ENCODE data around the gene BTNL9.
A peak's percentile ranks its signal among the peaks of the same experiment; 100 is the strongest.

The BTNL9 gene

DNA sequence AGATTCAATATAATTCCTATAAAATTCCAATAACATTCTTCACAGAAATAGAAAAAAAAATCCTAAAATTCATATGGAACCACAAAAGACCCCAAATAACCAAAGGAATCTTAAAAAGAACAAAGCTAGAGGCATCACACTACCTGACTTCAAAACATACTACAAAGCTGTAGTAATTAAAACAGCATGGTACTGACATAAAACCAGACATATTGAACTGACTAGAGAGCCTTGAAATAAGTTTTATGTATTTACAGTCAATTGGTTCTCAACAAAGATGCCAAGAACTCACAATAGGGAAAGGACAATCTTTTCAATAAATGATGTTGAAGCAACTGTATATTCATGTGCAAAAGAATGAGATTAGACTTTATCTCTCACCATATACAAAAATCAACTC is 36.9 kb downstream of the BTNL9 start:
- Histone ChIP-seq H3K9me3 (ENCODE audit: control extremely low read depth in 1 of 5, control insufficient read depth in 4 of 5, insufficient read depth in 2 of 5, low read depth in 1 of 5, low read length in 4 of 5) (peaks cover 2 to 22% (median 4%) of the 10 kb centered on the region in 5 experiments), H3K4me1 (ENCODE audit: control extremely low read depth in 1 of 4, control insufficient read depth in 4 of 4, insufficient read depth in 4 of 4, low read length in 3 of 4) (no peaks in the 10 kb centered on the region), H3K27me3 (replicated peaks in 2 of 5; ENCODE audit: control insufficient read depth in 4 of 5, insufficient read depth in 5 of 5, low read length in 4 of 5) (peaks cover 0 to 23% (median 4%) of the 10 kb centered on the region in 5 experiments), H3K27ac (ENCODE audit: insufficient read depth in 1 of 2, low read depth in 1 of 2, low read length in 2 of 2, poor library complexity in 1 of 2, severe bottlenecking in 2 of 2) (no peak overlapping the region), H3K36me3 (ENCODE audit: control insufficient read depth in 4 of 4, insufficient read depth in 4 of 4, low read length in 3 of 4) (no peaks in the 10 kb centered on the region), H3K4me3 (ENCODE audit: control insufficient read depth in 1 of 7, extremely low read depth in 1 of 7, insufficient read depth in 4 of 7, low read depth in 2 of 7, low read length in 6 of 7) (no peak overlapping the region)
- ChIA-PET POLR2A (no interaction called here), CTCF (no interaction called here)
- DNase-seq: no peak

DNA sequence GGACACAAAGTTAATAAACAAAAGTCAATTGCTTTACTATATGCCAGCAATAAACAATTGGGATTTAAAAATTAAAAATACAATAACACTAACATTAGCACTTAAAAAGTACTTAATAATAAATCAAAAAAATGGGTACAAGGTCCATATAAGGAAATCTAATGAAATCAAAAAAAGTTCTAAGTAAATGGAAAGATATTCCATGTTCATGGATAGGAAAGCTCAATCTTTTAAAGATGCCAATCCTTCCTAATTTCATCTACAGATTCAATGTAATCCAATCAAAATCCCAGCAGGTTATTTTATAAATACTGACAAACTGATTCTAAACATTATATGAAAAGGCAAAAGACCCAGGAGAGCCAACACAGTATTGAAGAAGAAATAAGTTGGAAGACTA is 41.9 kb downstream of the BTNL9 start:
- Histone ChIP-seq H3K27me3 (replicated peaks in 2 of 5; ENCODE audit: control insufficient read depth in 4 of 5, insufficient read depth in 5 of 5, low read length in 4 of 5) (peaks cover 2 to 49% (median 11%) of the 10 kb centered on the region in 5 experiments), H3K9me3 (ENCODE audit: control extremely low read depth in 1 of 5, control insufficient read depth in 4 of 5, insufficient read depth in 2 of 5, low read depth in 1 of 5, low read length in 4 of 5) (peaks cover 0 to 10% (median 3%) of the 10 kb centered on the region in 5 experiments), H3K27ac (ENCODE audit: insufficient read depth in 1 of 2, low read depth in 1 of 2, low read length in 2 of 2, poor library complexity in 1 of 2, severe bottlenecking in 2 of 2) (no peak overlapping the region), H3K36me3 (ENCODE audit: control insufficient read depth in 4 of 4, insufficient read depth in 4 of 4, low read length in 3 of 4) (no peaks in the 10 kb centered on the region), H3K4me1 (ENCODE audit: control extremely low read depth in 1 of 4, control insufficient read depth in 4 of 4, insufficient read depth in 4 of 4, low read length in 3 of 4) (no peaks in the 10 kb centered on the region), H3K4me3 (ENCODE audit: control insufficient read depth in 1 of 7, extremely low read depth in 1 of 7, insufficient read depth in 4 of 7, low read depth in 2 of 7, low read length in 6 of 7) (no peak overlapping the region)
- ChIA-PET CTCF (no interaction called here), POLR2A (no interaction called here)
- no peak for DNase-seq

DNA sequence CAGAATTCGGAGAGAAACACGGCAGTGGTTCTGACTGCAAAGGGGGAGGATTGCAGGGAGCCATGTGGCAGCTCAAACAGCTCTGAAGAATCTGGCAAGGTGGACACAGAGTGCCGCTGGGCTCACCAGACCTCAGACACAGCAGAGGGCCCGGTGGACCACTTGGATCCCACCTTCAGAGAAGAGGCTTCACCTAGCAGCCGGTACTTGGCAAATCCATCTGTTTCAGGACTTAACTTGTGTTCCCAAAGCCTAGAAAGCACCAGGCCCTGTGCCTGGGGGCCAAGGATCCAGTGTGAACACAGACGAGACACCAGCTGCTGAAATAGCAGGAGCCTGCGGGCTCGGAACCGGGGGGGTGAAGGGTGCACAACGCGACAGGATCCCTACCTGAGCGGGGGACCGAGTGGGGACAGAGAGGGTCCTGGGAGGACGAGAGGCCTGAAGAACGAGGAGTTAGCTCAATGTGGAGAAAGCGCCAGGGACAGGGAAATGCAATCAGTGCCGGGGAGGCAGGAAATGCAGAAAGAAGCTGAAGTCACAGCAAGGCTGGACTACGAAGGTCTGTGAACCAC is 44.6 kb downstream of the BTNL9 start:
- Histone ChIP-seq H3K9me3 (ENCODE audit: control extremely low read depth in 1 of 5, control insufficient read depth in 4 of 5, insufficient read depth in 2 of 5, low read depth in 1 of 5, low read length in 4 of 5) (peaks cover 0 to 6% (median 0%) of the 10 kb centered on the region in 5 experiments), H3K4me3 (ENCODE audit: control insufficient read depth in 1 of 7, extremely low read depth in 1 of 7, insufficient read depth in 4 of 7, low read depth in 2 of 7, low read length in 6 of 7) (no peak overlapping the region), H3K27me3 (replicated peaks in 2 of 5; ENCODE audit: control insufficient read depth in 4 of 5, insufficient read depth in 5 of 5, low read length in 4 of 5) (peaks cover 2 to 54% (median 14%) of the 10 kb centered on the region in 5 experiments), H3K27ac (ENCODE audit: insufficient read depth in 1 of 2, low read depth in 1 of 2, low read length in 2 of 2, poor library complexity in 1 of 2, severe bottlenecking in 2 of 2) (no peak overlapping the region), H3K36me3 (ENCODE audit: control insufficient read depth in 4 of 4, insufficient read depth in 4 of 4, low read length in 3 of 4) (no peaks in the 10 kb centered on the region), H3K4me1 (ENCODE audit: control extremely low read depth in 1 of 4, control insufficient read depth in 4 of 4, insufficient read depth in 4 of 4, low read length in 3 of 4) (no peaks in the 10 kb centered on the region)
- CTCF ChIA-PET: no interaction called here
- DNase-seq: no peak
- POLR2A ChIA-PET: no interaction called here
- 64% methylated on average over 18 of the region's 18 CpGs for WGBS (ENCODE audit: insufficient coverage)

DNA sequence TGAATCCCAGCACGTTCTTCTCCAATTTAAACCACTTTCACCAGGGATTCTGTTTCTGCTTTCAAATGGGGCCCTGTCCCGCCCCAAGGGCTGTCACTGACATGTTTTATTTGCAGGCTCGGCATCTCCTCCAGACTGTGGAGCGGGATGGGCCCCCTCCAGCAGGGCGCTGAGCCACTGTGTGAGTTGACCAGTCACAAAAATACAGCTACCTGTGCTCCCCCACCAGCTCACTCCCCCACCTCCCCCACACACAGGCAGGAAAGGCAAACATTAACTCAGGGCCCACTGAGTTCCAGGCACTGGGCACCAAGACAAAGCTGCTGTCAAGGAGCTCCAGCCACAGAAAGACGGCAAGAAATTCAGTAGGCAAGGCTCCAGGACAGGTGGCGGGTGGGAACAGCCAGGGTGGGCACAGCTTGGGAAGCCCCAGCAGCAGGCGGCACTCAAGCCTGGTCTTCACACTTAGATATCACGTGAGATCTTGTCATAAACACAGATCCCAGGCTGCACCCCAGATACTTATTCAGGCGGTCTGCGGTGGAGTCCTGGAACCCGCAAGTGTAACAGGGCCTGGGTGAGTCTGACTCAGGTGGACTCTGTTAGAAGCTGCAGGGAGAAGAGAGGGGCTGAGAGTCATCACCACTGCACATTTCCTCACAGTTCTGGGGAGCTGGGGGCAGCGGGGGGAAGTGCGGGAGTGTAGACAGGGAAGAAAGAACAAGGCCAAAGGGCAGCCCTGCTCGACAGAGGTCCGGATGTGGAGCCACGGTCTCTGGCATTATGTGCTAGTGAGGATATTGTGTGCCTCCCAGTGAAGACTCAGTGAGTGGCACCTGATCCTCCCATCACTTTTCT is 46.2 kb downstream of the BTNL9 start:
- Histone ChIP-seq H3K4me3 (ENCODE audit: control insufficient read depth in 1 of 7, extremely low read depth in 1 of 7, insufficient read depth in 4 of 7, low read depth in 2 of 7, low read length in 6 of 7) (no peak overlapping the region), H3K36me3 (ENCODE audit: control insufficient read depth in 4 of 4, insufficient read depth in 4 of 4, low read length in 3 of 4) (no peaks in the 10 kb centered on the region), H3K27ac (ENCODE audit: insufficient read depth in 1 of 2, low read depth in 1 of 2, low read length in 2 of 2, poor library complexity in 1 of 2, severe bottlenecking in 2 of 2) (no peak overlapping the region), H3K4me1 (ENCODE audit: control extremely low read depth in 1 of 4, control insufficient read depth in 4 of 4, insufficient read depth in 4 of 4, low read length in 3 of 4) (no peaks in the 10 kb centered on the region), H3K27me3 (replicated peaks in 2 of 5; ENCODE audit: control insufficient read depth in 4 of 5, insufficient read depth in 5 of 5, low read length in 4 of 5) (peaks cover 2 to 50% (median 14%) of the 10 kb centered on the region in 5 experiments), H3K9me3 (ENCODE audit: control extremely low read depth in 1 of 5, control insufficient read depth in 4 of 5, insufficient read depth in 2 of 5, low read depth in 1 of 5, low read length in 4 of 5) (peaks cover 0 to 6% (median 0%) of the 10 kb centered on the region in 5 experiments)
- ChIA-PET CTCF (no interaction called here), POLR2A (no interaction called here)
- DNase-seq: no peak
- WGBS (ENCODE audit: insufficient coverage): 76% methylated on average over 14 of the region's 17 CpGs

DNA sequence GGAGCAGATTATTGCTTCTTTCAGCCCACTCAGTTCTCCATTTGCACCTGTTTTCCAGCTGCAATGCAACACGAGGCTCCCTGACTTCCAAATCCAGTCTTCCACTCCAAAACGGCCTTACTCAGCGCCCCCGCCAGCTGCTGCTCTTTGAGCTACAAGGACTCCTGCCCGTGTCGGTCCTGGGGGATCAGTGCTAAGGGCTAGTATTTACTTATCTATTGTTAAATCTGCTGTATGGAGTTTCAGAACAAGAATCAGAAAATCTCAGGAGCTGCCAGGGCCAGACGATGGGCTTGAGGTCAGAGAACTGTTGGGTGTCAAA is 46.8 kb downstream of the BTNL9 start:
- Histone ChIP-seq H3K4me3 (ENCODE audit: control insufficient read depth in 1 of 7, extremely low read depth in 1 of 7, insufficient read depth in 4 of 7, low read depth in 2 of 7, low read length in 6 of 7) (no peak overlapping the region), H3K36me3 (ENCODE audit: control insufficient read depth in 4 of 4, insufficient read depth in 4 of 4, low read length in 3 of 4) (no peaks in the 10 kb centered on the region), H3K27me3 (replicated peaks in 2 of 5; ENCODE audit: control insufficient read depth in 4 of 5, insufficient read depth in 5 of 5, low read length in 4 of 5) (peaks cover 1 to 48% (median 14%) of the 10 kb centered on the region in 5 experiments), H3K9me3 (ENCODE audit: control extremely low read depth in 1 of 5, control insufficient read depth in 4 of 5, insufficient read depth in 2 of 5, low read depth in 1 of 5, low read length in 4 of 5) (peaks cover 0 to 6% (median 0%) of the 10 kb centered on the region in 5 experiments), H3K4me1 (ENCODE audit: control extremely low read depth in 1 of 4, control insufficient read depth in 4 of 4, insufficient read depth in 4 of 4, low read length in 3 of 4) (no peaks in the 10 kb centered on the region), H3K27ac (ENCODE audit: insufficient read depth in 1 of 2, low read depth in 1 of 2, low read length in 2 of 2, poor library complexity in 1 of 2, severe bottlenecking in 2 of 2) (no peak overlapping the region)
- ChIA-PET POLR2A (no interaction called here), CTCF (no interaction called here)
- 78% methylated on average over 1 of the region's 7 CpGs for WGBS (ENCODE audit: insufficient coverage)
- no peak for DNase-seq

DNA sequence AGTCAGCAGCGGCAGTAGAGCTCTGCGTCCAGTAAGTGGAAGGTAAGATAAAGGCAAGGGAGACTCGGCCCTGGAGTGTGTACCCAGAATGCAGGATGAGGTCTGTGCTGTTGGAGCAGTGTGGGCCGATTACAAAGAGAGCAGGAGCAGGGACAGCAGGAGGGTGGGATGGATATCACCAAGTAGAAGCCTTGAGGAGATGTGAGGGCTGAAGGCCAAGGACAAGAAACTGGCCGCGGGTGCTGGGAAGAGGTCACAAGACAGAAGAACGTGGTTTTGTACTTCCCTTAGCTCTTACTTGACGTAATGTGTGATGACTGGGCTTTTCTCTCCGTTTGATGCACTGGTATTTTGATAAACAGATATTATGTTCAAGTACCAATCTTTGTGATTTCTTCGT is 47.2 kb downstream of the BTNL9 start:
- POLR2A ChIA-PET: no interaction called here

DNA sequence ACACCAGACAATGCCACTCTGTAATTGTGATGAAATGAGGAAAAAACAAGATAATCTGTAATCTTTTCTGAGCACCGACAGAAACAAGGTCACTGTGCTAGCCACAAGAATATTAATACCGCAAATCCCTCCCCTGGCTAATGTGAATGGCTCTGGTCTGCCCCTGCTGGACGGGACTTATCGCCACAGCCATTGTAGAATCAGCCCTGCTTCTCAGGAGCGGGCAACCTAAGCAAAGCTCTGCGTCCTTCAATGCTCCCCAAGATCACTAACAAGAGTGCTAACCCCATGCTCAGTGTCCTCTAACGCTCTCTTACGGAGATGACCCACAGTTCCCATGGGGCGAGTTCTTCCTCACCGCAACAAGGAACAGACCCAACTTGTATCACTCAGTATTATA is 48.2 kb downstream of the BTNL9 start:
- H3K4me1 ChIP-seq (ENCODE audit: control extremely low read depth in 1 of 4, control insufficient read depth in 4 of 4, insufficient read depth in 4 of 4, low read length in 3 of 4): no peaks in the 10 kb centered on the region
- H3K27me3 ChIP-seq (replicated peaks in 2 of 5; ENCODE audit: control insufficient read depth in 4 of 5, insufficient read depth in 5 of 5, low read length in 4 of 5): peaks cover 1 to 53% (median 19%) of the 10 kb centered on the region in 5 experiments
- H3K9me3 ChIP-seq (ENCODE audit: control extremely low read depth in 1 of 5, control insufficient read depth in 4 of 5, insufficient read depth in 2 of 5, low read depth in 1 of 5, low read length in 4 of 5): peaks cover 0 to 2% (median 0%) of the 10 kb centered on the region in 5 experiments
- no peaks in the 10 kb centered on the region for H3K36me3 ChIP-seq (ENCODE audit: control insufficient read depth in 4 of 4, insufficient read depth in 4 of 4, low read length in 3 of 4)
- CTCF ChIA-PET: interaction anchor here (1.5 kb wide), 1 partner anchor 37 kb away, joined by 3 read pairs; no protein-coding TSS in a partner anchor
- WGBS (ENCODE audit: insufficient coverage): 70% methylated on average over 5 of the region's 10 CpGs
- no peak overlapping the region for H3K27ac ChIP-seq (ENCODE audit: insufficient read depth in 1 of 2, low read depth in 1 of 2, low read length in 2 of 2, poor library complexity in 1 of 2, severe bottlenecking in 2 of 2)
- POLR2A ChIA-PET: no interaction called here
- DNase-seq: peak in 2 of 3 donors; percentile 36
- no peak overlapping the region for H3K4me3 ChIP-seq (ENCODE audit: control insufficient read depth in 1 of 7, extremely low read depth in 1 of 7, insufficient read depth in 4 of 7, low read depth in 2 of 7, low read length in 6 of 7)

More for the DNA sequence above, 47.2 kb downstream of the BTNL9 start:
- Histone ChIP-seq H3K36me3 (ENCODE audit: control insufficient read depth in 4 of 4, insufficient read depth in 4 of 4, low read length in 3 of 4) (no peaks in the 10 kb centered on the region), H3K4me3 (ENCODE audit: control insufficient read depth in 1 of 7, extremely low read depth in 1 of 7, insufficient read depth in 4 of 7, low read depth in 2 of 7, low read length in 6 of 7) (no peak overlapping the region), H3K9me3 (ENCODE audit: control extremely low read depth in 1 of 5, control insufficient read depth in 4 of 5, insufficient read depth in 2 of 5, low read depth in 1 of 5, low read length in 4 of 5) (peaks cover 0 to 2% (median 0%) of the 10 kb centered on the region in 5 experiments), H3K27ac (ENCODE audit: insufficient read depth in 1 of 2, low read depth in 1 of 2, low read length in 2 of 2, poor library complexity in 1 of 2, severe bottlenecking in 2 of 2) (no peak overlapping the region), H3K27me3 (replicated peaks in 2 of 5; ENCODE audit: control insufficient read depth in 4 of 5, insufficient read depth in 5 of 5, low read length in 4 of 5) (peaks cover 1 to 51% (median 17%) of the 10 kb centered on the region in 5 experiments), H3K4me1 (ENCODE audit: control extremely low read depth in 1 of 4, control insufficient read depth in 4 of 4, insufficient read depth in 4 of 4, low read length in 3 of 4) (no peaks in the 10 kb centered on the region)
- CTCF ChIA-PET: interaction anchor here (1.5 kb wide), 1 partner anchor 36 kb away, joined by 3 read pairs; no protein-coding TSS in a partner anchor
- peak in 2 of 3 donors; percentile 26 to 34 for DNase-seq
- 69% methylated on average over 5 of the region's 10 CpGs for WGBS (ENCODE audit: insufficient coverage)

Measured in common myeloid progenitor, CD34-positive (primary cell).